ENCODE data around the gene FILIP1L.

FILIP1L gene

GRCh38 chr3:99966662-99967416 is 147.5 kb downstream of the FILIP1L start:
- no peak for DNase-seq

GRCh38 chr3:99965681-99966408 is 148.5 kb downstream of the FILIP1L start:
- no peak for DNase-seq

GRCh38 chr3:99965077-99965476 is 149.2 kb downstream of the FILIP1L start:
- DNase-seq, result no peak

- DNase-seq, result no peak
Observed at GRCh38 chr3:99962703-99963102, 151.6 kb downstream of the FILIP1L start.

- DNase-seq, result no peak
Observed at GRCh38 chr3:99961756-99962515, 152.4 kb downstream of the FILIP1L start.

DNA sequence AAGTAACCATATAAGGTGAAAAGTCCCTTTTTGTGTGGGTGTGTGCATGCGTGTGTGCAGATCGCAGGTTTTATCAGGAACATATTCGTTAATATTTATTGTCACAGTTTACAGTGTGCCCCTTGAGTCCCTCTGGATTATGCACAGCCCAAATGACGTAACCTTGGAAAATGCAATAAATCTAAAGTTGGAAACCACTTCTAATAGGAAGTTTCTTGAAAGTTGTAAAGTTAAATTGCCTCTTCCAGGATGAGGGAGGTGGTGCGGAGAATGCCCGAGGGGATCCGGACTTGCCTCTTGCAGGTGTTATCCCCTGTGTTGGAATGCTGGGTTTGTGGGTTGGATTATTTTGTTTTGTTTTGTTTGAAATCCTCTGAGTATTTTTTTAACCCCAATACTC is 153.4 kb downstream of the FILIP1L start:
- no peak for DNase-seq

DNA sequence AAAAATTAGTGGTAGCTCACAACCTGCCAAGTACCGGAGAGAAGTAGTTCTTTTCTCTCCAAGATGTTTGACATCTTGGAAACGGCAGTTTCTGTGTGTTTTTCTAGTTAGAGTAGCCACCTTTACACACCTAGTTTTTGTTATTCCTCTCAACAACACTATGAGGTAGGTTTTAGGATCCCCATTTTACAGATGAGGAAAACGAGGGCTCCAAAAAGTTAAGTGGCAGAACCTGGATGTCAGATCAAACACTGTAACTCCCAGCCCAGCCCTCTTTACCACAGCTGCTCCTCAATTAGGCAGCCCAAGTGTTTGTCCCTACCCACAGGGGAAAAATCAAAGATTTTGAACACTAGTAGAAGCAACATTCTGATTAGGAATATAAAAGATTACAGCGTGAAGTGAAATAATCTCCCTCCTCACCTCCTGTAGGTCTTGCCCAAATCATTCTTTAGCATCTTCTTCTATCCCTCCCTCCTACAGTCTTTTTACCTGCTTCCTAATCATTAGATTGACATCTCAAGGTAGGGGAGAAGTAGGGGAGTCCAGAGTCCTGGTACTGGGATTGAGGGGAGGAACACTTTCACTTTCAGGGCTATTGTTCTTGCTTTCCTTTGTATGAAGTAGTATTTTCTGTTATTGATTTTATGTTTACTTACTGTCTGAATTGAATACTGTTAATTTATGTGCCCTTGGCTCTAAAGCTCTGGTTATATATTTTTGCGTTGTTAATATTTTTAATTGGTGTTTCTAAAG is 154.0 kb downstream of the FILIP1L start:
- no peak for DNase-seq

DNA sequence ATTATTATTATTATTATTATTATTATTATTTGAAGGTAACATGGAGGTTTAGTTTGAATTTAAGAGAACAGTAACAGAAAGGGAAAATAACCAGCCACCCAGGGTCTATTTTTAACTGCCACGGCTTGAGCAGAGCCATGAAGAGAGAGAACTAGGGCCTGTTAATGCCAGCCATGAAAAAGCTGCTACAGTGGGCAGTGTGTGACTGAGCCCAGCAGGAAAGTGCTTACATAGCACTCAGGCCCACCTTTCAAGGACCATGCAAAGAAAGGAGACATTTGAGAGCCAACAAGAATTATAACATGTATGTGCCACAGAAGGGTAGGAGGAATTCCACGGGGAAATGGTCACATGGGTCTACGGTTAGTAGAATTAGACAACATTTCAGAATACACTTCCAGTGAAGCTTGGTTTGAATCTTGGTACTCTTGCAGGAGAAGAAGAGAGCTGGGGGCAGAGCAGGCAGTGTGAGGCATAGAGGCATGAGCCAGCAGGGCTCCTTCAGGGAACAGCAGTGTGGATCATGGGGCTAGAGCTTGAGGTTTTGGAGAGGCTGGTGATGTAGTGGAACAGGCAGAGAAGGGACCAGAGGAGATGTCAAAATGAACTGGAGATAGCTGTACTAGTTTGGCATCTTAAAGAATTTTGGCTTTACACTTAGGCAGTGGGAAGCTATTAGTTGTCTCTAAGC is 155.9 kb downstream of the FILIP1L start:
- no peak for DNase-seq

GRCh38 chr3:99957151-99957796 is 157.0 kb downstream of the FILIP1L start:
- DNase-seq, result no peak

DNA sequence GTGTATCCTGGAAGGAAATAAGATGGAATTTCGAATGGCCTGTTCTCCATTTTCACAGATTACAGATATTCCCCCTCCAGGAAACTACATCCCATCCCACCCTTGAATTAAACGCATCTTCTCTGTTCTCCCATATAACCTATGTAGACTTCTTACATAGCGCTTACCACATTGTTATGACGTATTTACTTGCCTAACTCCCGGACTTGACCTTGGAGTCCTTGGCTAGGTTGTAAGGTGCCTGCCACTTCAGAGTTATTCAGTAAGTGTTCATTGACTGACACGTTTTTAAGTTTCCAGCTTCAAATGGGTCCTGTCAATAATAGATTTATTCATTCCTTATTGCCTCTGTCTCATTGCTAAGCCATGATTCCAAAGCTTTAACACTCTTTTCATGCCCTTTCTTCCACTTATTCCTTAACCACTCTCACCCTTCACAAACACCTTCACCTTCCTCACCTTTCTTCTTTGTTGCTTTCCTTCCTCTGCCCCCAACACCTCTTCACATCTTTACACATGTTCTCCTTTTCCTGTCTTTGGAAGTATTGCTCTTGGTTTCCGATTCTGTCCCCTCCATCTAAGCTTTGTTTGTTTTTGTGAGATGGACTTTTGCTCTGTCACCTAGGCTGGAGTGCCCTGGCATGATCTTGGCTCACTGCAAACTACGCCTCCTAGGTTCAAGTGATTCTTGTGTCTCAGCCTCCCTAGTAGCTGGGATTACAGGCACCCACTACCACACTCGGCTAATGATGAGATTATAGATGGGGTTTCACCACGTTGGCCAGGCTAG is 158.3 kb downstream of the FILIP1L start:
- DNase-seq, result no peak

DNA sequence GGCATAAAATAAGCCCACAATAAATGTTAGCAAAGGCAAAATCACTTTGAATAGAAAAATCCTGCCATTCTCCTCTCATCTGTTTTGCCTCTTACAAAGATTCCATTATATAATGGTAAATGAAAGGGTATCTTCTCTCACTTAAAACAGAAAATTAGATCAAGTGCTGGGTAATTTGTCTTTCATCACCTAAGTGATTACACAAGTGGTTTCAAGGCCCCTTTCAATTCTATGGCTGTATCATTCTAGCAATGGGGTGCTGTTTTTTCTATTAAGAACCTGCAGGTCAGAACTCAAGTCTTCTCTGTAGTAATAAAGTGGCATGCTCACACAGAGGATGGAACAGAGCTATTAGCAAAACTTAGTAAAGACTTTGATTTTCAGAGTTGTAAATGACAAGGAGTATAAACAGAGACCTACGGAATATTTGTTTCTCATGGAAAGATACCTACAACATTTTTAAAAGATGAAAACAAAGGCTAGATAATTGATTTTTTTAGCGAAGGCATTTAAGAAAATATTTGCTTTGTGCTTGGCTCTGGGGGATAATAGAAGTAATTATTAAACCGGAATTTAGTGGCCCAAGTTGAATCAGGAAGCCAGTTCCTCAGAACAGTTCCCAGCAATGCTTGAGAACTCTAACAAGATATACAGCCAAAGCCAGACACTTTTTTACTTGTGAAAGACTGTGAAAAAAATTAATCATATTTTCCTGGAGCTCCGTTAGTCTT is 159.2 kb downstream of the FILIP1L start:
- DNase-seq, result no peak

DNA sequence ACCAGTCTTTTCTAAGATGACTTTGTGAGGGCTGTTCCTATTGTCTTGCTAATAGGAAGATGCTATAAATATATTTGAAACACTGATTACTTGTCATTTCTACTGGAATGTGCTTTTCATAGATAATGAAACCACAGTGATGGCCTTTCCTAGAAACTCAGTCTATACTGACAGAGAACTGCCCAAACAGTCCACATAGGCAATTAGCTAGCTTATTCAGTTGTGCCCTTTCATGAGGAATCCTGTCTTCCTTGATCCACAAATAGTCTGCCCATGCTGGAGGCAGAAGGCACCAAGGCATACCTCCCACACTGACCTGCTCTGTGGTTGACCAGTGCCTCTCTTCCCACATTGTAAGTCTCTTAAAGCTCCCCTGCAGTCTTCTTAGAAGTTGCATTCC is 160.7 kb downstream of the FILIP1L start:
- no peak for DNase-seq

DNA sequence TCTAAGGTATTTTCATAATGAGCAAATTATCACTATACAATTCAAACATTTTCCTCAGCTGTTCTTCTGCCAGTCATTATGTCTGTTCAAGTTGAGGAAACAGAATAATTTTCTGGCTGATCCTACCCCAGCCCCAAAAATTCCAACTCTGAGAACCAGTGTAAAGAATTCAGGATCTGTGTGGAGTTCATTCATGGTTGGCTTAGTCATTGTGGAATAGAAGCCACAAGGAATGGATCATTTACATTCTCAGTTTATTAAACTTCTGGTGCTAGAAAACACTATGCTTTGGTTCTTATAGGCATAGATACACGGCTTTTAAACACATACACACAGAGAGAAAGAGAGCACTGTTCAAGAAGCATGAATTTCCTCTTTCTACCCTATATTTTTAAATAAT is 162.0 kb downstream of the FILIP1L start:
- no peak for DNase-seq

DNA sequence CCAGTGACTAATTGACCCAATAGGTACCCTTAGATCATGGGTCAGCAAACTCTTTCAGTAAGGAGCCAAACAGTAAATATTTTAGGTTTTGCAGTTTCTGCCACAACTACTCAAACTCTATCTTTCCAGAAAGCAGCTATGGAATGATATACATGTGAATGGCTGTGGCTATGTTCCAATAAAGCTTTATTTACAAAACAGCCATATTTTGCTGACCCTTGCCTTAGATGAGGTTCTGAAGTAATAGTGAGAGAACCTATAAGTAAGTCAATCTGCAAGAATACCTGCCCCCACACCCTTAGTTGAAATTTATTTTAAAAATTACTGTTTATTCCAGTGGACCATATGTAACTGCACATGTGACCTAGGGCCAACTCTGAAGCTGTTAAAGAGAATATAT is 162.6 kb downstream of the FILIP1L start:
- no peak for DNase-seq

DNA sequence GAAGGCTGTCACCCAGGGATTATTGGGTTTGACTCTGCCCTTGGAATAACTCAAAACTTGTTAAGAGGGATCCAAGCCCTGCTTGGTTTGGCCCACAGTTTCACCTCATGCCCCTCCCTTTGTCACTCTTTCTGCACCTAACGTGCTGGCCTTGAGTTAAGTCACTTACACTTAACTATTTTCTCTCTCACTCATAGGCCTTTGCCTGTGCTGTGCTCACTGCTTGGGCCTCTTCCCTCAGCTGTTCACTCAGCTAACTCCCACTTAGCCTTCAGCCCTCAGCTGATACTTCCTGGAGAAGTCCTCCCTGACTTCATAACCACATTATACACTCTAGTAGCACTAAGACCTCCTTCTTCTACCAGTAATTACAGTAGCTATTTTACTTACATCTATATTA is 163.4 kb downstream of the FILIP1L start:
- no peak for DNase-seq

GRCh38 chr3:99949956-99950670 is 164.2 kb downstream of the FILIP1L start:
- DNase-seq, result no peak

- no peak for DNase-seq
Observed at GRCh38 chr3:99948467-99949089, 165.7 kb downstream of the FILIP1L start.

GRCh38 chr3:99947356-99947755 is 166.9 kb downstream of the FILIP1L start:
- DNase-seq, result no peak
